Dermis microvascular lymphatic vessel endothelial cell (primary cell): ENCODE data around the gene UBASH3B. TPM values are rescaled to one million over a fixed set of nuclear protein-coding genes. Genes with fewer than 3 reads are reported as not detected.
"Not testable (repeated sequence)": the region's sequence is repeated elsewhere in the genome, so short reads cannot be mapped to it uniquely, and the experiment has no call there.

Experiments
- DNase-seq, 2 donors: peaks; one replicate each; pipeline versions ENCODE4 v3.0.0 to v3.0.0-alpha.2; 2010; ENCODE audit warnings: low read depth in 2 of 2
- total RNA-seq: library from RNA; depleted of rRNA; stranded (reverse); fragments of >200 nt; gene quantifications from 2 replicates; pipeline ENCODE4 v1.2.1, GENCODE V29; 2014

The UBASH3B gene
- total RNA-seq, 1 donor from 2014 or later = 3.2 TPM

GRCh38 chr11:122729139-122729538 is 73.6 kb downstream of the UBASH3B start:
- DNase-seq = no peak

- not testable (repeated sequence) for DNase-seq
Measured at GRCh38 chr11:122730694-122731093, 75.2 kb downstream of the UBASH3B start.

DNA sequence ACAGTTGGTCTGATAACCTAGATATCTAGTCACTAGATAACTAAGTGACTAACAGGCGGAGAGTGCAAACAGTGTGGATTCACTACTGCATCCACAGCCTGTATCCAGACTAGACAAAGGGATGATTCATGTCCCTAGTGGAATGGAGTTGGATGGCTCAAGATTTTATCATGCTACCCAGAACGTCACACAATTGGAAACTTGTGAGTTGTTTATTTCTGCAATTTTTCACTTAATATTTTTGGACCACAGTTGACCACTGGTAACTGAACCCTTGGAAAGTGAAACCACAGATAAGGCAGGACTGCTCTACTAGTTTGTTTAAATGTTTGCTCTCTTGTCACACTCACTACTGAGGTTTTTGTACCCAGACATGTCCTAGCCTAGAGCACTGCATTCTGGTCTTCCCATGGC is 76.0 kb downstream of the UBASH3B start:
- peak in 1 of 2 donors; percentile 73 for DNase-seq

GRCh38 chr11:122732342-122733315 is 77.1 kb downstream of the UBASH3B start:
- peak in 1 of 2 donors; percentile 51 for DNase-seq

GRCh38 chr11:122733318-122733717 is 77.8 kb downstream of the UBASH3B start:
- peak; percentile 93 to 100 for DNase-seq

DNA sequence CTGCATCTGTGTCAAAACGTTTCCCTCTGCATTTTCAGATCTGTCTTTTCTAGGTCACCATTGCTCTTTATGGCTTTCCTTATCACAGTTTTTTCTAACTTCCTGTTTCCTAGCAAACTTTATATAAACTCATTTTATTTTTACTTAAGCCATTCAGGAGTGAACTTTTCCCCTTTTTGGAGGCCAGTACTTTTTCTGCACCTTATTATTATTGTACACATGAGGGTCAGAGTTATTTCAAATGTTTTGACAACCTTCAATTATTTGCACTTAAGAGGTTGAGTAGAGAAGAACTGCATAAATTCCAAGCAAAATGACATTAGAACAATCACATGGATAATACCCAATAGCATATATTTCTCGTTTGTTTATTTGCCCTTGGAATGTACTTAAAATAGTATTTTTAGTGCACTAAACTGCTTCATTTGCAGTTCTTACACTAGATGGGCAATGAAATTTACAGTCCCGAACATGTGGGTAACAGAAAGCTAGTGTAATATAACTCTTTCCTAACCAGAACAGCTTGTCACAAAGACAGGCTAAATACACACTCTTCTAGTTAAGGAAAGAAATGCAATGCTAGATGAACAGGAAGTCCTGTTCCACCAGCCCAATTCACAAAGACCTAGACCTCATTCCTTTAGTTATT is 79.5 kb downstream of the UBASH3B start:
- peak in 1 of 2 donors; percentile 49 for DNase-seq

- DNase-seq = peak in 1 of 2 donors; percentile 76
Measured at GRCh38 chr11:122737951-122738693, 82.6 kb downstream of the UBASH3B start.

GRCh38 chr11:122741613-122742300 is 86.2 kb downstream of the UBASH3B start:
- no peak for DNase-seq

DNA sequence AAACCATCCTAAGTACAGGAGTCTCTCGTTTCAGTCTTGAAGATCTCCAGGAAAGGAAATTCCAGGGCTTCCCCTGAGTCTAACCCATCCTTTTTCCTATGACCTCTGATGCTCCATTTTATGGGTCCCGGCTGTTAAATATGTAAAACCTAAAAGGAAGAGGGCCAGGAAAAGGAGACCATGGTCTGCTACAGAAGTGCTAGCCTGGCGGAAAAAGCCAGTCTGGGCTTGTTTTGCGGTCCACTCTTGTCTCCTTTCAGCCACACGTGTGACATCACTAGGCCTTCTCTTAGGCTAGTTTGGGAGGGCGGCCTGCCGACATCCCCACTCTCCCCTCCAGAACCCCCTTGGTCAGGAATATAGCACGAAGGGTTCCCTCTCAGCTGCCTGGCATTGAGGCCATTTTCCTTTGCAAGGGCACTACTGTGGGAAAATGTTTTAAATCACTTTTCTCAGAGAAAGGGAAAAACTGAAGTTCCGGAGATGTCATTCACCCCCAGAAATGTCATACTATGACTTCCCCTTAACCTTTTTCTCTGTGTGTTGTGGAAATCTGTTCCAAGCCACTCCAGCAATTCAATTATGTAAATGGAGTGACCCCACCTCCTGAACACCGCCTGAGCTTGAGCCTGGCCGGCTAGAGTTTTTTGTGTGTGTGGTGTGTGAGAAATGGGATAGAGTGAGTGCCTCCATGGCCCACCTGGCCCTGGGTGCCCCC is 86.9 kb downstream of the UBASH3B start:
- DNase-seq = no peak

DNA sequence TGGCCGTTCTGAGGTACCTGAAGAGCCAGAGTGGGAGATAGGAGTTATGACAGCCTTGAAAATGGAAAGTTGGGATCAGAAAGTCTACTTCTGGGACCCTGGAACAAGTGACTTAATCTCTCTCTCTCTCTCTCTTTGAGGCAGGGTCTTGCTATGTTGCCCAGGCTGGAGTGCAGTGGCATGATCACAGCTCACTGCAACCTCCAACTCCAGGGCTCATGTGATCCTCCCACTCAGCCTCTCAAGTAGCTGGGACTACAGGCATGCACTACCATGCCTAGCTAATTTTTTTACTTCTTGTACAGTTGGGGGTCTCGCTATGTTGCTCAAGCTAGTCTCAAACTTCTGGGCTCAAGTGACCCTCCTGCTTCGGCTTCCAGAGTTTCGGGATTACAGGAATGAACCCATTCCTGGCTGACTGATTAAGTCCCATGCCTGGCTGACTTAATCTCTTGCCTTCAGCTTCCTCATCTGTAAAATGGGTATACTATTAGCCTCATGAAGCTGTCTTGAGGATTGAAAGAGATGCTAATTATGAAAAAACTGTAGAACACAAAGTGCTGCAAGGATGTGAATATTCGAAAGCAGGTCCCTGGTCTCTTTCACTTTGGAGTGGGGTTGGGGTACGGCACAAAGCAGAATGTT is 87.7 kb downstream of the UBASH3B start:
- no peak for DNase-seq

DNA sequence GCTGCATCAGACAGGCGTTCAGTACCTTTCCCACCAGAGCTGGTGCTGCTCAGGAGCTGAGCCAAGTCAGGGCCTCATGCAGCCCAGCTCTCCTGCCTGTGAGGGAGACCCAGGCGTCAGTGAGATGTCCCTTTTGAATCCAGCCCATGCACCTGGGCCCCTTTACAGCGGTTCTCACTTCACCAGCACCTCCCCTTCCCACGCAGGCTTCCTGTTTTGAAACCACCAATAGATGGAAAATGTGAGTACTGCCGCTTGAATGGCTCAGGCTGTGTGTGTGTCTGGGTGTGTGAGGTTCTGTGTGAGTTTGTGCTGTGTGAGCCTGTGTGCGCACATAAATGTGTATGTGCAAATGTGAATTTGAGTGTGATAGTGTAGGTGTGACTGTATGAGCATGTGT is 88.4 kb downstream of the UBASH3B start:
- peak; percentile 93 to 95 for DNase-seq

DNA sequence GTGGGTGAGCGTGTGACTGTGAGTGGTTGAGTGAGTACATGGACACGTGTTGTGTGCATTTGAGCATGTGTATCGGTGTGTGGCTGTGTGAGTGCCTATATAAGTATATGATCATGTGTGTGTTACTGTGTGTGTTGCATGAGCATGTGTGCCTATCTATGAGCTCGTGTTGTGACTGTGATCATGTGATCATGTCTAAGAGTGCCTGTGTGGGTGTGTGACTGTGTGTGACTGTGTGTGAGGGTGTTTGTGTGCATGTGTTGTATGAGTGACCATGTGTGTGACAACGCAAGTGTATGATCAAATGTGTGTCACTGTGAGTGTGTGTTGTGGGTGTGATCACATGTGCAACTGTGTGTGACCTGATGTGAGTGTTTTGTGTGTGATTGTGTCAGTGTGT is 88.8 kb downstream of the UBASH3B start:
- DNase-seq = no peak

DNA sequence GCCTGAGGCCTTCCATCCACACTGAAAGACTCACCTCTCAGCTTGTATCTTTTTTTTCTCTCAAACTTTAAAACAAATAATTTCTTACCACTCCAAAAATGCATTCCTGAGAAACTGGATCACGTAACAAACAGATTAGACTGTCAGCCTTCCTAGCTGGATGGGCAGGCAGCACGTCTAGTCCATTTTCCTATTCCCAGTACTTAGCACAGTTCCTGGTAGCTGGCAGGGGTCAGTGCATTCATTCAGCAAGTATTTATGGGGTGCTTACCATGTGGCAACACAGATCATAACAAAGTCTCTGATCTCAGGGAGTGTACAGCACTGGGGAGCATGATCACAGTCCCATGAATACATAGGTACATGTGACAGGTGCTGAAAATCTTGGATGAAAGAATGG is 89.6 kb downstream of the UBASH3B start:
- DNase-seq = no peak

DNA sequence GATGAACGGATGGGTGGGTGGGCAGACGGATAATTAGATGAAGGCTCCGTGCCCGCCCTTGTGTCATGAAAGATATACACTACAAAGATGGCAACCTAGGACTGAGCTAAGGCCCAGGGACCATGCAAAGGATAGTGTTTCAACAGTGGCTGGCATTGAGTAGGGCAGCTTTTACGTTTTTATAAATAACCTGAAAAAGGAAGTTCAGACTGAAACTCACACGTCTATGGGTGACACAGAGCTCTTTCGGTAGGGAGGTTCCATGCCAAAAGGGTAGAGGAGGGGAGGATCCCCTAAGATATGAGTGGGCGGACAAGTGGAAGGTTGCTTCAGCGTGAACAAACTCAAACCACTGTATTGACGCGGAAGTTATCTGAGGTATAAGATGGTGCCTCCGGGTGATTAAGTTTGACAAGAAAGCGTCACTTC is 90.5 kb downstream of the UBASH3B start:
- DNase-seq = no peak

DNA sequence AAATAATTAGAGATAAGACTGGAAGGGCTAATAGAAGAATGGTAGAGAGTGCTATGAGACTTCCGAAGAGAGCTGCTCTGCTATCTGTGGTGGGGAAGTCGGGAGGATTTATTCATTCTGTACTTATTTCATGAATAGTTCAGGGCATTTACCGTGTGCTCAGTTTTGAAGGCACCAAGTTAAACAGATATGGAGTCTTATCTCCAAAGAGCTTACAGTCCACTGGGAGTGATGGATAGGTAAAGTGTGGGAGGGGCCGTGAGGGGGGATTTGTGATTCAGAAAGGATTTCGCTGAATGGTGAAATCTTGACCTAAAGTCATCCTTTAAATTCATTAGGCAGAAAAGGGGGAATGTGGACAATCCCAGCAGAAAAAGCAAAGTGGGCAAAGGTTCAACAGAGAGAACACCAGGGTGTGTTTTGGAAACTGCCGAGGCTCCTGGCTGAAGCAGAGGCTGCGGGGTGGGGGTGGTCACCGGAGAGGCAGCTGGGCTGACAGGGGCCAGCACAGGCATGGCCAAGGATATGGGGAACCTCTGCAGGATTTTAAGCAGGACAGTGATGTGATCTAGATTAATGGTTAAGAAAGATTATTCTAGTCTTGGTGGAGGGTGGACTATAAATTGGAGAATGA is 91.2 kb downstream of the UBASH3B start:
- no peak for DNase-seq

DNA sequence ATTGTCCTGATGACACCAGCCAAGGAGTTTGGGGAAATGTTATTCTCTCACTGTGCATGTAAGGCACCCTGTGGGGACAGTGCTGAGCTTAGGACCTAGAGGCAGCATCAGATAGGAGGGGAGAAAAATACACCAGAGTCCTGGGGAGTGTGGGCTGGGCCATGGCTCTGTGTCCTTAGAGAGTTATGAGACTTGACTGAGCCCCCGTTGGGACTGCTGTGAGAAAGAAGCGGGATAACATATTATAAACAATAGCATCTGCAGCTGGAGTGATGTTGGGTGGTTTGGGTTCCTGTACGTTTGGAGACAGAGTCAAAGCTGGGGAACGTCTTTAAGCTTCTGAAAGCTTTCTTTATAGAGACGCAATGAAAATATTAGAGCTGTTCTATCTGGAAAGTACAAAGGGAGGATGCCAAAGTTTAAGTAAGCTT is 91.8 kb downstream of the UBASH3B start:
- DNase-seq = no peak

DNA sequence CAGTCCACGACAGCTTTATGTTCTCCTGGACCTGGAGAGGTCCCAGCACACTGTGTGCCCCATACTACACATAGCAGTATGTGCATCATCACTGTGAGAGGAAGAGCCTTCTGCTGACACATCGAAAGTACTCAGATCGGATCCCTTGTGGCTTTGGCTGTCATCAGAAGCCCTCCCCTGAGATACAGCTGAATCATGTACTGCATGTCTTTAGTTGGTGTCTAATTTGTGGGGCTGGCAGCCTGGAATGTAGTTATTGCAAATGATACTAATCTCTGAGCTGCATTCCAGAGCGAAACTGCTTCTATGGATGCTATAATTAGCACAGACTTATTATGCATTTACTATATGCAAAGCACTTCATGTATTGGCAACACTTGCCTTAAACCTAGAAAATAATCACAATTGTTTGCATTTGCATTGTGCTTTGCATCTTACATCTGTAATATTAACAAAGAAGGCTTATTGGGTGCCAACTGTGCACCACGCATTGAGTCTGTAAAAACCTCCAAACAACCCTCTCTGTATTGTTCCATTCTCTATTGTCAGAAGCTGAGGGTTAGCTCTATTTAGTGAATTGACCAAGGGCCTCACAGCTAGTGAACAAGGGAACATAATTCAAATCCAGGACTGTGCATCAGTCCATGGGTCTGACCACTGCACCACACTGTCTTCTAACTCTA is 93.6 kb downstream of the UBASH3B start:
- DNase-seq = peak in 1 of 2 donors; percentile 61

DNA sequence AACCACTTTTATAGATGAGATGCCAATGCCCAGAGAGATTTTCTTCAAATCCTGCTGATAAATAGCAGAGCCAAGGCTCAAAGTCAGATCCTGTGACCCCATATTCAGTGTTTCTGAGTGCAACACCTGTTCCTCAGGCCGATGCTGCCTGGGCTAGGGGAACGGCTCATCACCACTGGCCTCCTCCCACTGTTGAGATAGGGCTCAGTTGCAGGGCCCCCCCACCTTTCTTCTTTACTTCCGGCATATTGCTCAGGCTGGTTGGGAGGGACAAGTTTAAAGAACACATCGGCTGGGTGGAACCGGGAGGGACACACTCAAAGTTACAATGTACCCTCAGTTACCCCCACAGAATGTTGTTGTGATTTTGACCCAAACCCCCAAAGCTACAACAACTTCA is 94.5 kb downstream of the UBASH3B start:
- no peak for DNase-seq
